SU-DHL-6 (cell line): ENCODE measurements around the gene DNAH3.
"Not testable (repeated sequence)": the region's sequence is repeated elsewhere in the genome, so short reads cannot be mapped to it uniquely, and the experiment has no call there.

Experiments
- H2AFZ ChIP-seq: fragments of 200-600 bp; sonication (generic); 2 replicates; pipeline ENCODE4 v1.6.1; 2014; ENCODE audit warnings: low read depth, mild to moderate bottlenecking, moderate library complexity, mixed read lengths, antibody characterized with exemption, low read length; ENCODE audit not compliant: severe bottlenecking
- H3F3A ChIP-seq: fragments of 200-600 bp; shearing (Covaris generic); 2 replicates; pipeline ENCODE4 v1.6.0; 2016; ENCODE audit warnings: antibody characterized with exemption, mild to moderate bottlenecking; ENCODE audit not compliant: insufficient read depth
- H3K27ac ChIP-seq: fragments of 200-600 bp; sonication (generic); 2 replicates; pipeline ENCODE4 v1.5.1; 2016; ENCODE audit warnings: low read depth, mild to moderate bottlenecking, low read length, moderate library complexity, mixed read lengths
- H3K27me3 ChIP-seq: fragments of 200-600 bp; sonication (generic), shearing (Covaris generic); 2 replicates; pipeline ENCODE4 v1.6.0; 2014; ENCODE audit warnings: mild to moderate bottlenecking, low read length
- H3K36me3 ChIP-seq: fragments of 200-600 bp; sonication (generic); 2 replicates; pipeline ENCODE4 v1.6.1; 2014; ENCODE audit warnings: mild to moderate bottlenecking, low read length, mixed read lengths
- H3K4me2 ChIP-seq: fragments of 300-600, 200-600 bp; shearing (Covaris generic), sonication (generic); 2 replicates; pipeline ENCODE4 v1.6.0; 2014; ENCODE audit warnings: low read length, low read depth, mild to moderate bottlenecking; ENCODE audit not compliant: poor library complexity, severe bottlenecking
- H3K4me3 ChIP-seq: fragments of 200-600 bp; sonication (generic); 2 replicates; pipeline ENCODE4 v1.5.1; 2014; ENCODE audit warnings: antibody characterized with exemption, low read length, mild to moderate bottlenecking, mixed read lengths; ENCODE audit not compliant: insufficient read depth, poor library complexity, severe bottlenecking
- H3K79me2 ChIP-seq: fragments of 200-600 bp; sonication (generic); 2 replicates; pipeline ENCODE4 v1.6.1; 2014; ENCODE audit warnings: mild to moderate bottlenecking, low read length, moderate library complexity; ENCODE audit not compliant: insufficient read depth
- H3K9ac ChIP-seq: fragments of 200-600 bp; sonication (generic); 2 replicates; pipeline ENCODE4 v1.7.0; 2014; ENCODE audit warnings: mild to moderate bottlenecking, low read length
- H3K9me2 ChIP-seq: fragments of 200-600 bp; sonication (generic); replicated peaks from 2 replicates; pipeline ENCODE4 v1.6.1; 2014; ENCODE audit warnings: low read length; ENCODE audit not compliant: insufficient read depth
- H3K9me3 ChIP-seq: fragments of 200-600 bp; sonication (generic); 2 replicates; pipeline ENCODE4 v1.6.1; 2014; ENCODE audit warnings: low read length, mixed read lengths; ENCODE audit not compliant: insufficient read depth
- H4K20me1 ChIP-seq: fragments of 200-600 bp; sonication (generic); 2 replicates; pipeline ENCODE4 v1.6.1; 2014; ENCODE audit warnings: low read depth, mild to moderate bottlenecking, antibody characterized with exemption, low read length, moderate library complexity, mixed read lengths
- EZH2phosphoT487 ChIP-seq: fragments of 200-600 bp; sonication (generic), shearing (Covaris generic); conservative IDR thresholded peaks from 2 replicates; pipeline ENCODE4 v1.6.1; 2018; ENCODE audit warnings: mild to moderate bottlenecking, antibody characterized with exemption, low read length, moderate library complexity, mixed read lengths
- TF ChIP-seq, protein P1 (sequence below): fragments of 200-600 bp; sonication (generic); IDR thresholded peaks from one replicate; pipeline ENCODE4 v1.5.1; 2017; ENCODE audit warnings: antibody characterized with exemption, mild to moderate bottlenecking, low read length, moderate library complexity; ENCODE audit not compliant: insufficient read depth, poor library complexity, severe bottlenecking

The DNAH3 gene

DNA sequence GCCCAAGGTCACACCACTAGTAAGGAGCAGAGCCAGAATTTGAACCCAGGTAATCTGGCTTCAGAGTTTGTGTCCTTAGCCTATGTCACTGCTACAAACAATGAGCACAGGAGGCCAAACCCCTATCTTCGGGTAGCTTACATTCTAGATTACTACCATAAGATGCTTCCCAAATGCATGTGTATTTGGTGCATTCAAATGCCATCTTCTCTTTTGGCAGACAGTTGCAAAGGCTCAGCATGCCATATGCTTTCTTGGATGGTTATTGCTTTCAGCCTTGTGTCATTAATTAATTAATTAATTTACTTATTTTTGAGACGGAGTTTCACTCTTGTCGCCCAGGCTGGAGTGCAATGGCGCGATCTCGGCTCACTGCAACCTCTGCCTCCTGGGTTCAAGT lies 80.7 kb downstream of the DNAH3 start:
- Histone ChIP-seq H3K9me2 (no peaks in the 10 kb centered on the region), H3K9ac (no peak overlapping the region), H3K27ac (no peak overlapping the region), H3K36me3 (no peaks in the 10 kb centered on the region), H2AFZ (no peak overlapping the region), H3K27me3 (no peaks in the 10 kb centered on the region), H3K9me3 (no peaks in the 10 kb centered on the region), H3K79me2 (no peaks in the 10 kb centered on the region), H3F3A (no peaks in the 10 kb centered on the region), H3K4me2 (no peak overlapping the region), H4K20me1 (no peaks in the 10 kb centered on the region), H3K4me3 (no peak overlapping the region)
- TF ChIP-seq, protein P1, sequence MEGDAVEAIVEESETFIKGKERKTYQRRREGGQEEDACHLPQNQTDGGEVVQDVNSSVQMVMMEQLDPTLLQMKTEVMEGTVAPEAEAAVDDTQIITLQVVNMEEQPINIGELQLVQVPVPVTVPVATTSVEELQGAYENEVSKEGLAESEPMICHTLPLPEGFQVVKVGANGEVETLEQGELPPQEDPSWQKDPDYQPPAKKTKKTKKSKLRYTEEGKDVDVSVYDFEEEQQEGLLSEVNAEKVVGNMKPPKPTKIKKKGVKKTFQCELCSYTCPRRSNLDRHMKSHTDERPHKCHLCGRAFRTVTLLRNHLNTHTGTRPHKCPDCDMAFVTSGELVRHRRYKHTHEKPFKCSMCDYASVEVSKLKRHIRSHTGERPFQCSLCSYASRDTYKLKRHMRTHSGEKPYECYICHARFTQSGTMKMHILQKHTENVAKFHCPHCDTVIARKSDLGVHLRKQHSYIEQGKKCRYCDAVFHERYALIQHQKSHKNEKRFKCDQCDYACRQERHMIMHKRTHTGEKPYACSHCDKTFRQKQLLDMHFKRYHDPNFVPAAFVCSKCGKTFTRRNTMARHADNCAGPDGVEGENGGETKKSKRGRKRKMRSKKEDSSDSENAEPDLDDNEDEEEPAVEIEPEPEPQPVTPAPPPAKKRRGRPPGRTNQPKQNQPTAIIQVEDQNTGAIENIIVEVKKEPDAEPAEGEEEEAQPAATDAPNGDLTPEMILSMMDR: no peak
- TF ChIP-seq EZH2phosphoT487: no peak

GRCh38 chr16:21064203-21064602 lies 86.4 kb downstream of the DNAH3 start:
- Histone ChIP-seq H4K20me1 (no peaks in the 10 kb centered on the region), H3K9me2 (no peaks in the 10 kb centered on the region), H3K4me2 (no peak overlapping the region), H3K27ac (no peak overlapping the region), H3K36me3 (no peaks in the 10 kb centered on the region), H2AFZ (no peak overlapping the region), H3K4me3 (no peak overlapping the region), H3K9ac (no peak overlapping the region), H3K9me3 (no peaks in the 10 kb centered on the region), H3K79me2 (no peaks in the 10 kb centered on the region), H3F3A (no peaks in the 10 kb centered on the region), H3K27me3 (no peaks in the 10 kb centered on the region)
- TF ChIP-seq, protein P1: no peak
- no peak for TF ChIP-seq EZH2phosphoT487

DNA sequence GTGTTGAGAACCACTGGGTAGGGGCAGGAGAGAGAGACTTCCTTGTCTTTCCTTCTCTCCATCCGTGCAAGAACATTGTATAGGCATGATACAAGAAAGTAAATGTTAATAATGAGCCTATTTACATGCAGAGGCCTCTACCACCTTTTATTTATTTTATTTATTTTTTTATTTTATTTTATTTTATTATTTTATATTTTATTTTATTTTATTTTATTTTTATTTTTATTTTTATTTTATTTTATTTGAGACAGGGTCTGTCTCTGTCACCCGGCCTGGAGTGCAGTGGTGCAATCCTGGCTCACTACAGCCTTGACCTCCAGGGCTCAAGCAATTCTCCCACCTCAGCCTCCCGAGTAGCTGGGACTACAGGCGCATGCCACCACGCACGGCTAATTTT lies 87.3 kb downstream of the DNAH3 start:
- not testable (repeated sequence) for H3K27me3 ChIP-seq, H3K36me3 ChIP-seq, H3F3A ChIP-seq, H3K9me3 ChIP-seq, H3K4me2 ChIP-seq, H3K4me3 ChIP-seq, H3K27ac ChIP-seq, H3K79me2 ChIP-seq, H3K9me2 ChIP-seq, H4K20me1 ChIP-seq, H3K9ac ChIP-seq, H2AFZ ChIP-seq

- Histone ChIP-seq H3K9me3 (no peaks in the 10 kb centered on the region), H3K4me3 (no peak overlapping the region), H3K27ac (no peak overlapping the region), H3K4me2 (no peak overlapping the region), H3F3A (no peaks in the 10 kb centered on the region), H4K20me1 (no peaks in the 10 kb centered on the region), H3K9ac (no peak overlapping the region), H3K36me3 (no peaks in the 10 kb centered on the region), H3K9me2 (no peaks in the 10 kb centered on the region), H2AFZ (no peak overlapping the region), H3K79me2 (no peaks in the 10 kb centered on the region), H3K27me3 (no peaks in the 10 kb centered on the region)
- no peak for TF ChIP-seq EZH2phosphoT487
- TF ChIP-seq, protein P1: no peak
Observed at GRCh38 chr16:21060027-21060510, 90.6 kb downstream of the DNAH3 start.
